ENCODE measurements around the gene HYCC1. TPM values are rescaled to one million over a fixed set of nuclear protein-coding genes. Genes with fewer than 3 reads are reported as not detected.

Gene HYCC1
- polyA plus RNA-seq, 3 donors = 4.7 to 12.7 (median 12.1) TPM

GRCh38 chr7:23000597-23001360 lies 13.2 kb downstream of the HYCC1 start:
- H3K4me1 Mint-ChIP-seq = peaks cover 12% of the 10 kb centered on the region

DNA sequence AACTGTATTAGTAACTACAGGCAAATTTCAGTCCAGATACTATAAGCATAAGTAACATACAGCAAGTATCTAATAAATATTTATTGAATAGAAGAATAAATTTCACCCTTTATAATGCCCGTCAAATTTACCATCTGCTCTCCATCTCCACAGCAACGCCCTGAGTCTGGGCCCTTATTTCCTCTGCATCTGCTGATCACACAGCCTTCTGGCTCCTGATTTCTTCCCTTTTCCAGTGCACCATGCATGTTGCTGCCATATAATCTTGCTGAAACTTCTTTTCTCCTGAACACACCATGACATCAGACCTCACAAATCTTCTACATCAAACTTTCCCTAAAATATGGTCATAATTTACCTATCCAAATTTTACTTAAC lies 15.4 kb downstream of the HYCC1 start:
- no peaks in the 10 kb centered on the region for H3K27me3 ChIP-seq (ENCODE audit: control insufficient read depth in 2 of 2, insufficient read depth in 2 of 2, low read length in 2 of 2)
- H3K9ac ChIP-seq (ENCODE audit: insufficient read depth, low read length, poor library complexity, severe bottlenecking) = no peak overlapping the region
- H3K4me1 Mint-ChIP-seq = peaks cover 17% of the 10 kb centered on the region
- intact Hi-C loops (cut with micrococcal nuclease) = no loop called here
- no peak overlapping the region for H3K4me3 ChIP-seq (replicated peaks in 1 of 3; ENCODE audit: low read depth in 2 of 3, low read length in 3 of 3)
- no peak overlapping the region for H3K4me3 Mint-ChIP-seq
- 54% methylated on average over 2 of the region's 2 CpGs for WGBS (ENCODE audit: insufficient coverage)
- no peaks in the 10 kb centered on the region for H3K9me3 ChIP-seq (replicated peaks in 1 of 2; ENCODE audit: control insufficient read depth in 1 of 2, insufficient read depth in 1 of 2, low read length in 2 of 2)
- H3K27ac Mint-ChIP-seq = no peak overlapping the region
- TF ChIP-seq CTCF (IDR thresholded peaks at IDR 0.05) = no peak
- no peak for DNase-seq
- no peak overlapping the region for H3K27ac ChIP-seq (ENCODE audit: low read depth in 1 of 2, low read length in 2 of 2)
- H4K20me1 ChIP-seq (ENCODE audit: insufficient read depth, low read length) = peaks cover 95% of the 10 kb centered on the region
- no peaks in the 10 kb centered on the region for H3K36me3 Mint-ChIP-seq
- no peaks in the 10 kb centered on the region for H3K36me3 ChIP-seq (replicated peaks in 1 of 2; ENCODE audit: control insufficient read depth in 1 of 2, insufficient read depth in 2 of 2, low read length in 2 of 2)
- no peaks in the 10 kb centered on the region for H3K4me1 ChIP-seq (ENCODE audit: control insufficient read depth in 1 of 2, insufficient read depth in 2 of 2, low read length in 2 of 2)
- peaks cover 0 to 3% (median 0%) of the 10 kb centered on the region in 3 donors for H3K27me3 Mint-ChIP-seq (ENCODE audit: low read depth in 3 of 3)
- peaks cover 57% of the 10 kb centered on the region for H3K79me2 ChIP-seq (ENCODE audit: insufficient read depth, low read length)
- no peak overlapping the region for H3K4me2 ChIP-seq (replicated peaks; ENCODE audit: extremely low read depth, low read length, poor library complexity, severe bottlenecking)
- H3K9me3 Mint-ChIP-seq = no peaks in the 10 kb centered on the region
- H2AFZ ChIP-seq (ENCODE audit: insufficient read depth, low read depth, low read length, poor library complexity, severe bottlenecking) = no peak overlapping the region

More at GRCh38 chr7:23000597-23001360, 13.2 kb downstream of the HYCC1 start:
- H3K27me3 Mint-ChIP-seq (ENCODE audit: low read depth in 3 of 3) = no peaks in the 10 kb centered on the region
- WGBS (ENCODE audit: insufficient coverage) = no CpG with 5 or more reads among the region's 4 CpGs
- Histone ChIP-seq H3K36me3 (replicated peaks in 1 of 2; ENCODE audit: control insufficient read depth in 1 of 2, insufficient read depth in 2 of 2, low read length in 2 of 2) (no peaks in the 10 kb centered on the region), H4K20me1 (ENCODE audit: insufficient read depth, low read length) (peaks cover 91% of the 10 kb centered on the region), H3K4me3 (replicated peaks in 1 of 3; ENCODE audit: low read depth in 2 of 3, low read length in 3 of 3) (no peak overlapping the region), H3K27ac (ENCODE audit: low read depth in 1 of 2, low read length in 2 of 2) (no peak overlapping the region), H3K4me1 (ENCODE audit: control insufficient read depth in 1 of 2, insufficient read depth in 2 of 2, low read length in 2 of 2) (no peaks in the 10 kb centered on the region), H3K4me2 (replicated peaks; ENCODE audit: extremely low read depth, low read length, poor library complexity, severe bottlenecking) (no peak overlapping the region), H3K79me2 (ENCODE audit: insufficient read depth, low read length) (peaks cover 56% of the 10 kb centered on the region), H3K9me3 (replicated peaks in 1 of 2; ENCODE audit: control insufficient read depth in 1 of 2, insufficient read depth in 1 of 2, low read length in 2 of 2) (no peaks in the 10 kb centered on the region), H2AFZ (ENCODE audit: insufficient read depth, low read depth, low read length, poor library complexity, severe bottlenecking) (no peak overlapping the region), H3K9ac (ENCODE audit: insufficient read depth, low read length, poor library complexity, severe bottlenecking) (no peak overlapping the region), H3K27me3 (ENCODE audit: control insufficient read depth in 2 of 2, insufficient read depth in 2 of 2, low read length in 2 of 2) (no peaks in the 10 kb centered on the region)
- intact Hi-C loops (cut with micrococcal nuclease) = no loop called here
- DNase-seq = no peak
- no peak overlapping the region for H3K4me3 Mint-ChIP-seq
- no peaks in the 10 kb centered on the region for H3K36me3 Mint-ChIP-seq
- no peak overlapping the region for H3K27ac Mint-ChIP-seq
- TF ChIP-seq CTCF (IDR thresholded peaks at IDR 0.05) = no peak
- H3K9me3 Mint-ChIP-seq = no peaks in the 10 kb centered on the region

All from CD14-positive monocyte (primary cell).